Neutrophil (primary cell): ENCODE results near the gene FCN3.

Experiments used
- H3K27ac ChIP-seq: fragments of 200-600 bp; sonication (generic); 2 replicates; pipeline ENCODE4 v1.5.1; 2016; ENCODE audit warnings: mild to moderate bottlenecking, moderate library complexity
- H3K27me3 ChIP-seq: fragments of 200-600 bp; sonication (generic); 2 replicates; pipeline ENCODE4 v1.6.0; 2016; ENCODE audit warnings: mild to moderate bottlenecking
- H3K36me3 ChIP-seq: fragments of 200-600 bp; sonication (generic); 2 replicates; pipeline ENCODE4 v1.5.1; 2017
- H3K4me1 ChIP-seq, 2 experiments: fragments of 200-600 bp in 1 of 2; sonication (generic) in 1 of 2; 1 replicate in 1 of 2; 2 replicates in 1 of 2; pipeline versions ENCODE4 v1.5.1 to v1.6.1; 2013 to 2016; ENCODE audit warnings: low read depth in 1 of 2, low read length in 1 of 2, mild to moderate bottlenecking in 1 of 2, moderate library complexity in 1 of 2; ENCODE audit not compliant: control insufficient read depth in 1 of 2, insufficient read depth in 1 of 2
- H3K4me3 ChIP-seq, 2 experiments: fragments of 200-600 bp in 1 of 2; sonication (generic) in 1 of 2; 1 replicate in 1 of 2; 2 replicates in 1 of 2; pipeline ENCODE4 v1.5.1; 2013 to 2016; ENCODE audit warnings: low read depth in 1 of 2, low read length in 1 of 2, mild to moderate bottlenecking in 1 of 2, moderate library complexity in 1 of 2
- H3K9me3 ChIP-seq: fragments of 200-600 bp; sonication (generic); 2 replicates; pipeline ENCODE4 v1.5.1; 2016
- CTCF ChIP-seq: fragments of 200-600 bp; sonication (generic); IDR thresholded peaks from 2 replicates; pipeline ENCODE4 v1.5.1; 2016; ENCODE audit warnings: antibody characterized with exemption

The FCN3 gene

GRCh38 chr1:27359822-27360158 lies 14.8 kb downstream of the FCN3 start:
- Histone ChIP-seq H3K9me3 (no peaks in the 10 kb centered on the region), H3K27ac (no peak overlapping the region), H3K4me1 (peaks cover 29 to 43% of the 10 kb centered on the region in 2 experiments), H3K27me3 (peaks cover 36% of the 10 kb centered on the region), H3K36me3 (peaks cover 6% of the 10 kb centered on the region), H3K4me3 (peak overlapping the region; percentile 64 to 68)
- TF ChIP-seq CTCF = no peak

GRCh38 chr1:27358928-27359313 lies 15.7 kb downstream of the FCN3 start:
- TF ChIP-seq CTCF = no peak
- peaks cover 8% of the 10 kb centered on the region for H3K36me3 ChIP-seq
- H3K4me3 ChIP-seq = no peak overlapping the region
- H3K4me1 ChIP-seq = peaks cover 29 to 40% of the 10 kb centered on the region in 2 experiments
- H3K27me3 ChIP-seq = peaks cover 36% of the 10 kb centered on the region
- H3K9me3 ChIP-seq = no peaks in the 10 kb centered on the region
- no peak overlapping the region for H3K27ac ChIP-seq

DNA sequence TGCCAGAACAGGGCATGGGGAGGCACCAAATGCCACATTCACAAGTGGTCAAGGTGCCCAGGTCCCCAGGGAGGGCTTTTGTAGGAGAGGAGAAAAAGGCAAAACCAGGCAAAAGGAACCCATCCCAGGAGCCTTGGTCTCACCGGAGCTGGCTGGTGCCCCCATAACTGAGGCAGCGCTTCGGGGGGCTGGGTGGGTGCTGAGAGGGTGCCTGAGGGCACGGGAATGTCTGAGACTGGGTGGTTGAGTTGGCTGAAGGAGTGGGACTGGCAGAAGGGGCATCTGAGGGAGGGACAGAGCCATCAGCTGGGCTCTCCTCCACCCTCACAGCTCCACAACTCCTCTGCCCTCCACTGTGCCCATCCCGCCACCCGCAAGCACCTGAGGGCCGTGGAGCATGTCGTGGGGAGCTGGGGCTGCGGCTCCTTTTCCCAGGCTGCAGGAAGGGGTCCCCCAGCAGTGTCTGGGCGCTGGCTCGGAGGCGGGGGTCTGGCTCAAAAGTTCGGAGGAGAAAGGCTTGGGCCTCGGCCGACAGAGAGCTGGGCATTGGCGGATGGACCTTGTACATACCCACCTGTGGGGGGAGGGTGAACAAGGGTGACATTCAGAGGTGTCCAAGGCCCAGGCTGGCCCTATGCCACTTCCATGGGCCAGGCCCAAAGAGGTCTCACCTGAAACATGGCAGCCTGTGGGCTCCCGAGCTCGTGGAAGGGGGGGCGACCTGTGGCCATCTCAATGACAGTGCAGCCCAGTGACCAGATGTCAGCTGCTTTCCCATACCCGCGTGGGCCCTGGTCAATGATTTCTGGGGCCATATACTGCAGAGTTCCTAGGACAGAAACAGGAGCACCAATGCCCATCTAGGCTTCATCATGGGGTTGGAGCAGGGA lies 16.3 kb downstream of the FCN3 start:
- no peaks in the 10 kb centered on the region for H3K9me3 ChIP-seq
- H3K4me1 ChIP-seq = peaks cover 29 to 40% of the 10 kb centered on the region in 2 experiments
- peaks cover 36% of the 10 kb centered on the region for H3K27me3 ChIP-seq
- TF ChIP-seq CTCF = no peak
- H3K36me3 ChIP-seq = peaks cover 15% of the 10 kb centered on the region
- H3K4me3 ChIP-seq = peak overlapping the region in 1 of 2 experiments; percentile 70
- peak overlapping the region; percentile 73 for H3K27ac ChIP-seq

GRCh38 chr1:27357281-27358037 lies 17.2 kb downstream of the FCN3 start:
- Histone ChIP-seq H3K27ac (peak overlapping the region; percentile 73), H3K27me3 (peaks cover 36% of the 10 kb centered on the region), H3K4me3 (peak overlapping the region; percentile 49 to 70), H3K36me3 (peaks cover 23% of the 10 kb centered on the region), H3K9me3 (no peaks in the 10 kb centered on the region), H3K4me1 (peaks cover 29 to 40% of the 10 kb centered on the region in 2 experiments)
- peak; percentile 95 for TF ChIP-seq CTCF

- H3K9me3 ChIP-seq = no peaks in the 10 kb centered on the region
- TF ChIP-seq CTCF = no peak
- H3K36me3 ChIP-seq = peaks cover 27% of the 10 kb centered on the region
- H3K4me3 ChIP-seq = peak overlapping the region; percentile 49 to 70
- peaks cover 34% of the 10 kb centered on the region for H3K27me3 ChIP-seq
- H3K27ac ChIP-seq = peak overlapping the region; percentile 73
- peaks cover 29 to 40% of the 10 kb centered on the region in 2 experiments for H3K4me1 ChIP-seq
Observed at GRCh38 chr1:27356619-27357280, 17.9 kb downstream of the FCN3 start.
